Peyer's patch (tissue), 4 donors: ENCODE data around the gene SPATA13.

Experiments
- CTCF ChIP-seq, 6 experiments: fragments of 450-650 bp in 4 of 6; fragments of 200-600 bp in 2 of 6; sonication (generic) in 1 of 6; IDR thresholded peaks; one replicate each; pipeline ENCODE4 v1.5.1; 2017 to 2019; ENCODE audit warnings: antibody characterized with exemption in 6 of 6, mild to moderate bottlenecking in 3 of 6, moderate library complexity in 1 of 6
- POLR2A ChIP-seq, 2 donors: fragments of 450-650 bp; IDR thresholded peaks; one replicate each; pipeline ENCODE4 v1.5.1; 2017; ENCODE audit warnings: antibody characterized with exemption in 2 of 2, mild to moderate bottlenecking in 2 of 2, moderate library complexity in 2 of 2

DNA sequence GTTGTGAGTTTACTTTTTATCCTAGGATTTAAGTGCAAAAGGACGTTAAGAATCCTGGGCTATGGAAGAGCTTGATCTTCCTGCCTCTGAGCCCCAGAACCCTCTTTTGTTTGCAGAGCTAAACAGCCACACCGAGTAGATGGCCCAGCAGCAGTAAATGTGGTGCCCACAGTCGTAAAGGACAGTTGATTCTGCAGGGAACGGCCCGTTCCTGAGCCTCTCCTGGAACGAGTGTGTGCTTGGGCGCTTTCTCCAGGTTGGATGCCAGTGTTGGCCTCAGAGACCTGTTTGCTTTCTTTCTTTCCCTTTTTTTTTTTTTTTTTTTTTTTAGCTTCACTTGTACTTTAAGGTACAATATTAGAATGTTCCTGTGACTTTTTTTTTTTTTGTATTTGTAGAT is 41.7 kb downstream of the SPATA13 start:
- TF ChIP-seq CTCF (IDR thresholded peaks at IDR 0.05) (no peak), POLR2A (IDR thresholded peaks at IDR 0.05) (no peak)
